ENCODE data around the gene GZMB. TPM values are rescaled to one million over a fixed set of nuclear protein-coding genes. Genes with fewer than 3 reads are reported as not detected.

Gene GZMB
- total and polyA plus RNA-seq, 2 of the 8 experiments (the other 6 are each of a cell fraction or from before 2014, with no cell fraction given) = not detected

DNA sequence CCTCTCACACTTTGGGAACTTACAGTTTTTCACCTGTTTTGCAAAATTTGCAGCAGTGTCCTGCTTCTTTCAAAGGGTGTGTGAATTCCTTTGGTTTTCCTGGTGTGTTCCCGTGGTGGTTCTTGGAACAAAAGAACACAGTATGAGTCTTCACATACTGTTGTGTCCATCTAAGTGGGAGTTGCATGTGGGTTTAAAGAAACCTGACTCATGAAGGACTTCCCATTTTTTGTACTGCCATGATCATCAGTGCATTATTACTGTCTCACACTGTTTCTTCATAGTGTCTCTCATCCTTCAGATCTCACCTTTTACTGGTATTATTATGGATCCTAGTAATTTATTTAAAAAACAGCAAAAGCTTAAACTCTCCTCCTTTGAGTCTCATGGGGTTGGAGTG lies 20.7 kb downstream of the GZMB start:
- Histone ChIP-seq H3K27ac (ENCODE audit: low read depth, low read length) (no peak overlapping the region), H3K9ac (replicated peaks in 1 of 4; ENCODE audit: extremely low read depth in 1 of 4, low read depth in 3 of 4, low read length in 3 of 4) (no peak overlapping the region), H3K4me3 (ENCODE audit: extremely low read depth in 1 of 4, insufficient read depth in 2 of 4, low read depth in 3 of 4, low read length in 4 of 4) (no peak overlapping the region), H3K14ac (ENCODE audit: insufficient read length) (no peak overlapping the region), H4K91ac (replicated peaks; ENCODE audit: insufficient read length, low read length) (no peak overlapping the region), H3K36me3 (ENCODE audit: control insufficient read depth in 2 of 4, insufficient read depth in 4 of 4, low read length in 3 of 4) (no peaks in the 10 kb centered on the region), H2BK5ac (ENCODE audit: low read depth, low read length) (no peak overlapping the region), H3K9me3 (ENCODE audit: insufficient read depth in 2 of 2, low read depth in 1 of 2, low read length in 1 of 2) (peaks cover 8 to 15% of the 10 kb centered on the region in 2 experiments; a peak in 2 of 4 replicates), H3K56ac (replicated peaks; ENCODE audit: insufficient read length, low read depth, low read length) (no peak overlapping the region), H2AFZ (ENCODE audit: low read length) (no peak overlapping the region), H3K79me2 (ENCODE audit: control insufficient read depth in 1 of 2, insufficient read depth in 2 of 2, low read length in 2 of 2) (no peaks in the 10 kb centered on the region), H3K27me3 (replicated peaks in 1 of 4; ENCODE audit: control insufficient read depth in 3 of 4, extremely low read depth in 1 of 4, insufficient read depth in 3 of 4, low read length in 3 of 4) (no peaks in the 10 kb centered on the region), H3K4me2 (ENCODE audit: insufficient read depth in 1 of 2, low read depth in 2 of 2, low read length in 2 of 2) (no peak overlapping the region), H4K20me1 (replicated peaks in 1 of 2; ENCODE audit: control insufficient read depth in 1 of 2, insufficient read depth in 2 of 2, low read length in 2 of 2) (no peaks in the 10 kb centered on the region), H2AK5ac (ENCODE audit: low read depth, low read length) (no peak overlapping the region), H4K8ac (ENCODE audit: extremely low read depth, insufficient read depth, low read length) (no peak overlapping the region), H2BK20ac (ENCODE audit: low read length) (no peak overlapping the region), H3K23ac (ENCODE audit: insufficient read length) (no peak overlapping the region), H3K4ac (replicated peaks; ENCODE audit: insufficient read length, low read depth, low read length) (no peak overlapping the region), H3K79me1 (ENCODE audit: low read depth, low read length) (no peaks in the 10 kb centered on the region), H4K5ac (ENCODE audit: insufficient read length, low read depth, low read length) (no peak overlapping the region), H3K23me2 (ENCODE audit: low read depth, low read length) (no peaks in the 10 kb centered on the region), H2BK15ac (ENCODE audit: low read length) (no peak overlapping the region), H3K4me1 (replicated peaks in 1 of 4; ENCODE audit: control insufficient read depth in 3 of 4, insufficient read depth in 4 of 4, low read length in 3 of 4) (no peaks in the 10 kb centered on the region), H3K18ac (ENCODE audit: extremely low read depth, low read length) (no peak overlapping the region), H2BK120ac (replicated peaks; ENCODE audit: low read depth, low read length) (no peak overlapping the region), H2BK12ac (ENCODE audit: low read depth, low read length) (no peak overlapping the region)
- FAIRE-seq (no peak), DNase-seq (ENCODE audit: low read depth in 1 of 2, low spot score in 2 of 2) (no peak)
- no peak for TF ChIP-seq TEAD4 (IDR thresholded peaks at IDR 0.05; ENCODE audit: low read depth, low read length)
- TF ChIP-seq ATF2 (IDR thresholded peaks at IDR 0.05; ENCODE audit: low read length) = no peak
- TF ChIP-seq HDAC6 (IDR thresholded peaks at IDR 0.05; ENCODE audit: low read depth, low read length) = no peak
- no peak for TF ChIP-seq TAF7 (optimal IDR thresholded peaks at IDR 0.05; ENCODE audit: borderline replicate concordance, low read depth, low read length)
- no peak for TF ChIP-seq PHF8 (conservative IDR thresholded peaks at IDR 0.05; ENCODE audit: low read depth, low read length)
- TF ChIP-seq BCL11A (IDR thresholded peaks at IDR 0.05; ENCODE audit: low read depth in 2 of 2, low read length in 2 of 2) = no peak
- 61% methylated on average over 1 of the region's 1 CpG; no CpG with 5 or more reads in 1 of the 2 experiments for whole genome bisulfite sequencing, 2 experiments (ENCODE audit: extremely low coverage in 1 of 2, insufficient coverage in 1 of 2, insufficient read length in 1 of 2, insufficient replicate concordance in 2 of 2, low coverage in 1 of 2, low lambda C conversion rate in 2 of 2, missing lambda C conversion rate in 1 of 2)
- CTCF ChIA-PET (ENCODE audit: partially characterized antibody) = no interaction called here
- POLR2A ChIA-PET (ENCODE audit: partially characterized antibody) = no interaction called here

All from H1 (cell line).